Trophoblast cell (in vitro differentiated cells and primary cell): ENCODE measurements around the gene ATP1A4.
A peak's percentile ranks its signal among the peaks of the same experiment; 100 is the strongest.

Experiments
- DNase-seq, 2 donors: peaks; one replicate each; pipeline ENCODE4 v3.0.0-alpha.2; 2016
- H2AFZ ChIP-seq: 2 replicates; pipeline ENCODE4 v1.6.1; 2013; ENCODE audit warnings: low read length, moderate library complexity, mild to moderate bottlenecking; ENCODE audit not compliant: insufficient read depth, poor library complexity
- H2AK5ac ChIP-seq: 2 replicates; pipeline ENCODE4 v1.6.1; 2013; ENCODE audit warnings: mild to moderate bottlenecking, low read length
- H2BK120ac ChIP-seq: 2 replicates; pipeline ENCODE4 v1.6.1; 2013; ENCODE audit warnings: low read length, mild to moderate bottlenecking, moderate library complexity; ENCODE audit not compliant: insufficient read depth, poor library complexity
- H2BK12ac ChIP-seq: 2 replicates; pipeline ENCODE4 v1.6.1; 2013; ENCODE audit warnings: mild to moderate bottlenecking, low read length, moderate library complexity
- H2BK5ac ChIP-seq: 2 replicates; pipeline ENCODE4 v1.6.1; 2013; ENCODE audit warnings: low read length, low read depth, moderate library complexity, mild to moderate bottlenecking; ENCODE audit not compliant: poor library complexity
- H3K14ac ChIP-seq: 2 replicates; pipeline ENCODE4 v1.6.1; 2013; ENCODE audit warnings: mild to moderate bottlenecking, low read length
- H3K18ac ChIP-seq: 2 replicates; pipeline ENCODE4 v1.6.1; 2013; ENCODE audit warnings: mild to moderate bottlenecking, low read length
- H3K23ac ChIP-seq: 2 replicates; pipeline ENCODE4 v1.6.1; 2013; ENCODE audit warnings: low read length
- H3K27ac ChIP-seq: 2 replicates; pipeline ENCODE4 v1.5.1; 2013; ENCODE audit warnings: low read depth, mild to moderate bottlenecking, inconsistent platforms, low read length, moderate library complexity
- H3K27me3 ChIP-seq: 2 replicates; pipeline ENCODE4 v1.6.1; 2013; ENCODE audit warnings: inconsistent platforms, mild to moderate bottlenecking, low read length, moderate library complexity; ENCODE audit not compliant: insufficient read depth
- H3K36me3 ChIP-seq, 2 experiments: 1 replicate in 1 of 2; 2 replicates in 1 of 2; pipeline ENCODE4 v1.6.1; 2013; ENCODE audit warnings: low read length in 2 of 2, mild to moderate bottlenecking in 2 of 2, moderate library complexity in 1 of 2; ENCODE audit not compliant: insufficient read depth in 2 of 2, control insufficient read depth in 1 of 2
- H3K4ac ChIP-seq: 2 replicates; pipeline ENCODE4 v1.6.1; 2013; ENCODE audit warnings: low read depth, mild to moderate bottlenecking, low read length, moderate library complexity
- H3K4me1 ChIP-seq, 2 experiments: 1 replicate in 1 of 2; 2 replicates in 1 of 2; pipeline ENCODE4 v1.6.1; 2013; ENCODE audit warnings: low read length in 2 of 2, mild to moderate bottlenecking in 2 of 2, moderate library complexity in 1 of 2; ENCODE audit not compliant: insufficient read depth in 2 of 2, control insufficient read depth in 1 of 2
- H3K4me2 ChIP-seq: 2 replicates; pipeline ENCODE4 v1.6.1; 2013; ENCODE audit warnings: inconsistent platforms, mild to moderate bottlenecking, low read length, moderate library complexity
- H3K4me3 ChIP-seq: 2 replicates; pipeline ENCODE4 v1.5.1; 2013; ENCODE audit warnings: mild to moderate bottlenecking, low read depth, low read length, inconsistent platforms
- H3K79me1 ChIP-seq: one replicate; pipeline ENCODE4 v1.6.1; 2013; ENCODE audit warnings: low read length
- H3K79me2 ChIP-seq: 2 replicates; pipeline ENCODE4 v1.6.1; 2013; ENCODE audit warnings: low read length, mild to moderate bottlenecking; ENCODE audit not compliant: control insufficient read depth, insufficient read depth, poor library complexity
- H3K9ac ChIP-seq: 2 replicates; pipeline ENCODE4 v1.6.1; 2013; ENCODE audit warnings: mild to moderate bottlenecking, low read length
- H3K9me3 ChIP-seq: 2 replicates; pipeline ENCODE4 v1.6.1; 2013; ENCODE audit warnings: low read depth, mild to moderate bottlenecking, control low read depth, inconsistent platforms, low read length; ENCODE audit not compliant: insufficient read depth
- H4K12ac ChIP-seq: 2 replicates; pipeline ENCODE4 v1.6.1; 2013; ENCODE audit warnings: low read depth, mild to moderate bottlenecking, low read length, moderate library complexity
- H4K8ac ChIP-seq: 2 replicates; pipeline ENCODE4 v1.6.1; 2013; ENCODE audit warnings: low read depth, mild to moderate bottlenecking, low read length, moderate library complexity
- H4K91ac ChIP-seq: one replicate; pipeline ENCODE4 v1.6.1; 2013; ENCODE audit warnings: low read depth, mild to moderate bottlenecking, low read length, moderate library complexity
- WGBS: extraction: QIAGEN DNeasy Blood & Tissue Kit; methylation state at CpG from one replicate; pipeline ENCODE4 v1.1.7; 2013; ENCODE audit warnings: missing lambda C conversion rate; ENCODE audit not compliant: insufficient read length, insufficient coverage; ENCODE audit errors: extremely low coverage; 5-methylcytosine and 5-hydroxymethylcytosine counted together

ATP1A4 gene

DNA sequence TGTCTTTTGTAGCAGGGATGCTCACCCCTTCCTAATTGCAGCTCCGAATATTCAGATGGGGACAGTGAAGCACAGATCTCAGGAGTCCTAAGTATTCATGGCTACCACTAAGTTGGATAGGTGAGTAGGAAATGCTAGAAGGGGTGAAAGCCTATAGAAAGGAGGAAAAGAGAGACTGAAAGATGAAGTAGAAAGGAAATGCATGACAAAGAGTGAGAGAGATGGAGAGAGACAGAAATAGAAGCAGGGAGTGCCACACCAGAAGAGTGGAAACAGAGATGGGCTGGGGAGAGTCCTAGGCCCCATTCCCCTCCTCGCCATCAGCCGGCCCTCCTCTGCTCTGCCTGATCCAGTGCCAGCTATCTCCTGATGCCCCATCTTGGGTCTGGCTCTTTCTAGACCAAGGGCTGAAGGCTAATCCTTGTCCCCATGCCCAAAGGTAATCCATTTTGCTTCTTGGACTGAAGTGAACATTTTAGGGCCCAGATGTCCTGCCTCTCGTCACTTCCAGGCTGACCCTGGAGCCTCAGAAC, 55.8 kb downstream of the ATP1A4 start:
- no peak overlapping the region for H4K12ac ChIP-seq
- no peaks in the 10 kb centered on the region for H3K27me3 ChIP-seq
- no peak for DNase-seq
- peak overlapping the region; percentile 76 for H3K4me2 ChIP-seq
- peak overlapping the region; percentile 18 for H2BK5ac ChIP-seq
- no peak overlapping the region for H2AFZ ChIP-seq
- peaks cover 13% of the 10 kb centered on the region for H3K79me2 ChIP-seq
- H3K9ac ChIP-seq, result no peak overlapping the region
- H3K14ac ChIP-seq, result no peak overlapping the region
- H2AK5ac ChIP-seq, result no peak overlapping the region
- no peak overlapping the region for H4K91ac ChIP-seq
- H3K18ac ChIP-seq, result peak overlapping the region; percentile 69
- peak overlapping the region; percentile 68 for H3K4ac ChIP-seq
- no peaks in the 10 kb centered on the region for H3K9me3 ChIP-seq
- H2BK120ac ChIP-seq, result no peak overlapping the region
- peaks cover 20 to 36% of the 10 kb centered on the region in 2 experiments for H3K4me1 ChIP-seq
- peaks cover 22% of the 10 kb centered on the region for H3K79me1 ChIP-seq
- H3K23ac ChIP-seq, result no peak overlapping the region
- no CpG with 5 or more reads among the region's 4 CpGs for WGBS
- peak overlapping the region; percentile 71 for H3K27ac ChIP-seq
- peak overlapping the region; percentile 16 for H2BK12ac ChIP-seq
- H4K8ac ChIP-seq, result no peak overlapping the region
- H3K4me3 ChIP-seq, result no peak overlapping the region
- H3K36me3 ChIP-seq, result peaks cover 40 to 47% of the 10 kb centered on the region in 2 experiments

DNA sequence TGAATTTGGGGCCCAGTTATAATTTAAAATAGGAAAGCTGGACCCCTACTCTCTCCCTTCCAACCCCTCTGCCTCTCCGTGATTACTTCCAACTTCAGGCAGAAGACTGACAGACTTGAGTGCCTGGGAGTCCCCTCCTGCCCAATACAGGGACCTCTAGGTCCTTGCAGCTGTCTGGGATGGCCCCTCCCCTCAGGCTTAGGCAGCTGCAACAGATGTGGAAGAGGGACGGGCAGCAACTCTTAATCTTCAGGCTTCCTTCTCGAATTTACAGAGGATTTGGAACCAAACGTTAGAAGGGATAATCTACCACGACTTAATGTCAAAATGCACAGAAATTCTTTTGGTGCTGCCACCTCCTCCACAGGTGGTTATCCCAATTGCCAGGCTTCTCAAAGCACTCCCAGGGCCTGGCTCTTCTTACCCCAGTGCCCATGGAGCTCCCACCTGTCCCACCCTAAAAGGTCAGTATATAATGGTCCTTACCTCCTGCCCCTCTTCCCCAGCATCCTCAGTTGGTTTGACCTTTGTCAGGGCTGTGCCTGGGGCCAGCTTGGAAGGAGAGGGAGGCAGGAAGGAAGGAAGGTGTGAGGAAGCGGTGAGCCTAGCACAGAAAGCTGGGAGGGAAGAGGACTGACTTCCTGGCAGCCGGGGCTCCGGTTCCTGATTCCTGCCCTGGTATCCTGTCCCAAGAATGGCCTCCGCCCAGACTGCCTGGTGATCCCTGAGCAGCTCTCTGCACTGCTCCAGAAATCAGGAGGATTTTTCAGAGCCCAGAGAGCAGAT, 56.6 kb downstream of the ATP1A4 start:
- no peak overlapping the region for H3K23ac ChIP-seq
- H3K18ac ChIP-seq, result no peak overlapping the region
- no peak for DNase-seq
- no peak overlapping the region for H2BK12ac ChIP-seq
- H3K4me3 ChIP-seq, result no peak overlapping the region
- no peaks in the 10 kb centered on the region for H3K9me3 ChIP-seq
- H2BK120ac ChIP-seq, result no peak overlapping the region
- peaks cover 45 to 55% of the 10 kb centered on the region in 2 experiments for H3K36me3 ChIP-seq
- no peak overlapping the region for H2AK5ac ChIP-seq
- peaks cover 13% of the 10 kb centered on the region for H3K79me2 ChIP-seq
- WGBS, result no CpG with 5 or more reads among the region's 9 CpGs
- H4K91ac ChIP-seq, result no peak overlapping the region
- H3K4ac ChIP-seq, result peak overlapping the region; percentile 21
- H2BK5ac ChIP-seq, result no peak overlapping the region
- H3K27ac ChIP-seq, result no peak overlapping the region
- H3K27me3 ChIP-seq, result no peaks in the 10 kb centered on the region
- H3K4me2 ChIP-seq, result no peak overlapping the region
- H3K14ac ChIP-seq, result no peak overlapping the region
- no peak overlapping the region for H4K8ac ChIP-seq
- no peak overlapping the region for H3K9ac ChIP-seq
- peaks cover 22% of the 10 kb centered on the region for H3K79me1 ChIP-seq
- no peak overlapping the region for H2AFZ ChIP-seq
- peaks cover 20 to 36% of the 10 kb centered on the region in 2 experiments for H3K4me1 ChIP-seq
- H4K12ac ChIP-seq, result no peak overlapping the region

DNA sequence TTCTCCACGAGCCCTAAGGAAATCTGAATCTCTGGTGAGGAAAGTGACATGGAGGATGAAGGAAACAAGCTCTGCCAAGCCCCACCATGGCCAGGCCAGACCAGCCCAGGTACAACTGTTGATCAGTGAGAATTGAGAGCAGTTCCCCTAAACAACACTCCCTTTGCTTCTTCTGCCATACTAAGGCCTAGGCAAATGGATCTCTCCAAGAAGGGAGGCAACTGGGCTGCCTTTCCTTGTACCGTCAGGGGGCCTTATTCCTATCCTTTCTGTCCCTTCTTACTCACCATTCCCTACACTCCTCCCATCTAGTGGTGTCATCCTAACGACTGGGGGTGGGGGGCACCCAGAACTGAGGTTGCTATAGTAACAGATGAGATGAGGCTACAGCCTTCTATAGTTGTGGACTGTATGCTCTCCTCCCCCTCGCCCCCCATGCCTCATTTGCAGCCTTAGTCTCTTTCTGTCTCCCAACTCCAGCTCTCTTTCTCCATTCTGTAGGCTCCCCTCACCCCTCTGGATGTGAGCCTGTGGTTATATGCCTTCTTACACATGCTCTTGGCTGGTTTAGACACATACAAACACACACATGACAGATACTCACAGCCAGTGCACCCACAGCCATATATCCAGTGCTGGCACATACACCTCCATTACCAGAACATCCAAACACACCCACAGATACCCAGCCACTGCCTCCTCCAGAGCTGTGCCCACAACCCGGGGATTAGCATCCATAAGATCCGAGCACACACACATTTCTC, 57.3 kb downstream of the ATP1A4 start:
- Histone ChIP-seq H3K4me1 (peaks cover 20 to 36% of the 10 kb centered on the region in 2 experiments), H2BK5ac (no peak overlapping the region), H2BK120ac (no peak overlapping the region), H3K18ac (no peak overlapping the region), H3K79me1 (peaks cover 22% of the 10 kb centered on the region), H3K27me3 (no peaks in the 10 kb centered on the region), H3K23ac (no peak overlapping the region), H3K36me3 (peaks cover 50 to 62% of the 10 kb centered on the region in 2 experiments), H3K4me3 (no peak overlapping the region), H2AK5ac (no peak overlapping the region), H3K4me2 (no peak overlapping the region), H3K9me3 (no peaks in the 10 kb centered on the region), H3K4ac (peak overlapping the region; percentile 12), H3K27ac (no peak overlapping the region), H2AFZ (no peak overlapping the region), H2BK12ac (no peak overlapping the region), H4K12ac (no peak overlapping the region), H4K8ac (no peak overlapping the region), H3K9ac (no peak overlapping the region), H3K14ac (no peak overlapping the region), H3K79me2 (peaks cover 13% of the 10 kb centered on the region), H4K91ac (no peak overlapping the region)
- DNase-seq, result no peak
- WGBS, result no CpG with 5 or more reads among the region's 6 CpGs

DNA sequence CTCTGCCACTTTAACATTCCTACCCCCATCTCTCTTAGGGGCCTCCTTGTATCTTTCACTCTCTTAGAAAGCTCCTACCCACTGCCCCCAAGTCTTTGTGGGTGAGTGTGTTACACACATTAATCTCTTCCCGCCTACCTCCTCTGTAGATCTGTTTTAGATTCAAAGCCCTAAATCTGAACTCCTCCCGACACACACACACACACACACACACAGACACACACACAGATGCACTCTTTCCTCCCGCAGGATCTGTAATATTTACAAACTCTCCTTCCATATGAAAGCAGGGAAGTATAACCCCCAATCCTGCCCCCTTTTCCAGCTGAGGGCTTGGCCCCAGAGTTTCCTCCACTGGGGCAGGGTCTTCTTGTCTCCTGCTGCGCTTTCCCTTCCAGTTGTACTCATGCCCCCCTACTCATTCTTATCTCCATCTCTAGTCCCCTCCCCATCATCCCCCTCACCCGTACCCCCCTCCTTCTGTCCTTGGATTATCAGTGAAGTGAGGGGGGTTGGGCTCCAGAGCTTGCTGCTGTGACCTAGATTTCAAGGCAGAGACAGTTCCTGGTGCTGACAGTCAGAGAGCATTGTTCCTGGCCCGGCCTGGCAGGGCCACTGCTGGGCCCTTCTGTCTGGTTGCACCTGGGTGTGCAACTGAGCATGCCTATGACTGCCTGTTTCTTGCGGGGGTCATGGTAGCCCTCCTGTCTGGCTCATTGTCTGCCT, 58.1 kb downstream of the ATP1A4 start:
- Histone ChIP-seq H3K36me3 (peaks cover 56 to 69% of the 10 kb centered on the region in 2 experiments), H3K4me3 (no peak overlapping the region), H2BK5ac (no peak overlapping the region), H3K23ac (no peak overlapping the region), H3K4ac (peak overlapping the region; percentile 12), H4K91ac (no peak overlapping the region), H3K18ac (no peak overlapping the region), H3K4me2 (no peak overlapping the region), H3K79me2 (peaks cover 13% of the 10 kb centered on the region), H2BK120ac (no peak overlapping the region), H2BK12ac (no peak overlapping the region), H3K79me1 (peaks cover 20% of the 10 kb centered on the region), H3K9ac (no peak overlapping the region), H3K27me3 (no peaks in the 10 kb centered on the region), H3K4me1 (peaks cover 18 to 33% of the 10 kb centered on the region in 2 experiments), H3K14ac (no peak overlapping the region), H4K12ac (no peak overlapping the region), H4K8ac (no peak overlapping the region), H3K27ac (no peak overlapping the region), H3K9me3 (no peaks in the 10 kb centered on the region), H2AK5ac (no peak overlapping the region), H2AFZ (no peak overlapping the region)
- no peak for DNase-seq
- no CpG with 5 or more reads among the region's 7 CpGs for WGBS
